Suppressor macrophage (primary cell): ENCODE measurements around the gene NTN3.

Experiments
- DNase-seq, 4 experiments: peaks; one replicate each; pipeline ENCODE4 v3.0.0-alpha.2; 2020 to 2022

The NTN3 gene

GRCh38 chr16:2497695-2498484 lies 26.8 kb downstream of the NTN3 start:
- DNase-seq, result no peak

- no peak for DNase-seq
Observed at GRCh38 chr16:2498531-2499253, 27.6 kb downstream of the NTN3 start.

- DNase-seq, result no peak
Observed at GRCh38 chr16:2499454-2499853, 28.4 kb downstream of the NTN3 start.

- DNase-seq, result no peak
Observed at GRCh38 chr16:2499890-2500429, 28.9 kb downstream of the NTN3 start.

- DNase-seq, result no peak
Observed at GRCh38 chr16:2500430-2500917, 29.4 kb downstream of the NTN3 start.

DNA sequence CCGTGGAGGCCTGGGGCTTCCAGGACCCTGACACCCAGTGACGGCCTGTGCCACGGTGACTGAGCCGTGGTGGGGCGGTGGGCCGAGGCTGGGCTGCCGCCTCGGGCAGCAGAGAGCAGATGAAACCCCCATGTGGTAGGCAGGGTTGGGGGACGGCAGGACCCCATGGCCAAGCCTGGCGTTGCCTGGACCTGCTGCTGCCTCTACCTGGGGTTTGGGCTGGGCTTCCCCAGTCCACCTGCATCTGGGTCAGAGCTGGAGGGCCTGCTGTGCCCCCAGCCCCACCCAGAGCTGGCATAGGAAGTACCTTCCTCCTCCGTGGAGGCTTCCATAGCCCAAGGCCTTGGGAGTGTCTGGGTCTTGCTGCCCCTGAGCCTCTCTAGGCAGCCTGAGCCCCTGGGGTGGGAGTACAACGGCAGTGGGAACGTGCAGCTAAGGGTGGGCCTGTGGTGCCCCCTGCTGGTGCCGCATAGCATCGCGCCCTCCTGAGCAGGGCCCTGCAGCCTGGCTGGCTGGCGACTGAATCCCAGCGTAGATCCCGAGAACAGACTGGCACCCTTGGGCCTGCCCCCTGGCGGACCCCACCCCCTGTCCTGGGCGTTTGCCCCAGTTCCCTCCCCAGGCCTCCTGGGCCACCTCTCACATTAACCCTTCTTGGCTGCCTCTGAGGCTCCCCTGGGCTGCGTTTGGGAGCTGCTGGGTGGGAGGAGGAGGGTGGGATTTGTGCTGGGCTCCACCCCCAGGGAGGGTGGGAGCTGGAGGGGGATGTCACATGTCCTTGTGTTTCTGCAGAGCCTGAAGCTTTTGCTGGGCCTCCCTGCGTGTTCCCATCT lies 30.0 kb downstream of the NTN3 start:
- peak; percentile 89 to 94 (median 94) for DNase-seq

- DNase-seq, result no peak
Observed at GRCh38 chr16:2501946-2502895, 31.1 kb downstream of the NTN3 start.

DNA sequence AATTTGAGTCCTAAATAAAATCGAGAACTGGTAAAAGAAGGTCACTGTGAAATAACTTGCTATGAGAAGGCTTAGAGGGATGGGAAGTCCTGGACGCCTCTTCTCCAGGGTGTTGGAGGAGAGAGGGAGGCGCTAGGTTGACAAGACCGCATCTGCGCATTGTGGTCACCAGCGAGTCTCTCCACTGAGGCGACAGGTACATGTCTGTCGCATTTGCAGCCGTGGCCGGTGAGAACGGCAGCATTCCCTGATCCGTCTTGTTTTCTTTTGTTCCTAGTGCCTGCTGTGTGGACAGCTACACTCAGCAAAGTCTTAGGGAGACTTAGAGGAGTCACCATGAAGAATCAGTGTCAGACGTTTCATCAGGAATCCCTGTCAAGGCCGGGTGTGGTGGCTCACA lies 34.6 kb downstream of the NTN3 start:
- no peak for DNase-seq

GRCh38 chr16:2507052-2507659 lies 36.1 kb downstream of the NTN3 start:
- peak; percentile 82 to 92 (median 90) for DNase-seq

DNA sequence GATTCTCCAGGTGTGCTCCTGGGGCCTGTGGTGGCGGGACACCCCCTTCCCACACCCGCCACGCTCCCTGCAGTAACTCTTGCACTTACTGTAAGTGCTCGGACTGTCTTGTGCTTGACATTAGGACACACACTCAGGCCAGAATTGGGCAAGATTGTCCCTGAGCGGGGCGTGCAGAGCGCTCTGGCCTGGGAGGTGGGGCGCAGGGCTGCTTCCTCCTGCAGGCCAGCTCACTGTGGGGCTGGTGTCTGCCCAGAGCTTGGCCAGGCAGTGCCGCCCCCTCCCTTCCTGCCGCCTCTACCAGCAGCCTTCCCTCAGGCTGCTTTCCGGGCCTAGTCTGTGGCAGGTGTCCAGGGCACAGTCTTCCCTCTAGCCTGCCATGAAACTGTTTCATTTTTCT lies 36.6 kb downstream of the NTN3 start:
- peak; percentile 90 to 96 (median 94) for DNase-seq

DNA sequence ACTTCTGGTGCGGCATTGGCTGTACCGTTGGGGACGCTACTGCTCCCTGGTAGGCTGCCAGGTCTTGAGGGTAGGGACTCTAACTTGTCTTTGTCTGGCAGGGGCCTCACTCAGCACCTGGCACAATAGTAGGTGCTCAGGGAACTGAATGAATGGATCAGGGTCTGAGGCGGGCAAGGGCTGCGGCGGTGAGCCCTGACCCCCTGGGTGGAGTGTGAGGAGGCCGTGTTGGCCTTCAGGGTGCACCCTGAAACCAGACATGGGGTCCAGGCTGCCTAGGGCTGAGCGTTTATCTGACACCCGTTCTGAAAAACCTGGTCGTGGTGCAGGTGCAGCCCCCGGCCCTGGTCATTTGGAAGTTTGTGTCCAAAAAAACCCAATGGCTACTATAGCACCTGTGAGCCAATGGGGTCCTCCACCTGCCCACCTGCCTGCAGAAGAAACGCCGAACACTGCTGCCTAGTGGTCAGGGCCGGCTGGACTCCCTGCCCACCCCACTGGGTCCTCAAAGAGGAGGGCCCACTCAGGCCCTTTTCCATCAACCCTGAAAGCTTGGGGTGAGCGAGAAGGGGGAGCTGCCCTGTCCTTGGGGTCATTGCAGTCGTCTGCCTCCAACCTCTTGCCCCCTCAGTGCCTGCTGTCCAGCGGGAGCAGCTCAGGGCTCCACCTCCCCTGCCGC lies 37.8 kb downstream of the NTN3 start:
- no peak for DNase-seq

- DNase-seq, result peak; percentile 60 to 84 (median 70)
Observed at GRCh38 chr16:2511128-2511800, 40.2 kb downstream of the NTN3 start.

DNA sequence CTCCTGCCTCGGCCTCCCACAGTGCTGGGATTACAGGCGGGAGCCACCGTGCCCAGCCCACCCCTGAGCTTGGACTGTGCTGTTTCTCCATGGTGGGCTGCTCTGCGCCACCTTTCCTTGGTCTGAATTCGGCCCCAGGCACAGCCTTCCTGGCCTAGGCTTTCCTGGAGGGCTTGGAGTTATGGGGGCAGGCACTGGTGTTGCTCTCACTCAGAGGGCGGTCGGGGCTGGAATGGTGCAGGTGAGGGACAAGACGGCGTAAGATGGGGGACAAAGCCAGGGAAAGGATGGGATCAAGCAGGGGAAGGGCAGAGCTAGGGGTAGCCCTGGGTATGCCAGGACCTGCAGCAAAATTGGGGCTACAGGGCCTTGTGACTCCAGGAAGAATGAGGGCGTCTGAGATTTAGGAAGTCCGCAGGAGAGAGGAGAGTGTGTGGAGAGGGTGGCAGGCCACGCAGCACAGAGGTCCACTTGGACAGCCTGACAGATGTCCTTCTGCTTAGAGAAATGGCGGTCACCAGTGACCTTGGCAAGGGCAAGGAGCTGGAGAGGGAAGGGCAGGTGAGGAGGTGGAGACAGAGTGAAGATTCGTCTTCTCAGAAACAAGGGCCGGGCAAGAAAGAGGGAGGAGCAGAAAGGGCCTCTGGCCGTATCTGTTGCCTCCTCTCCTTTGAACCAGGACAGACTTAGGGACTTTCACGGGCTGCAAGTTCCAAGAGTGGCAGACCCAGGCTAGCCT lies 41.1 kb downstream of the NTN3 start:
- peak in 1 of 4 experiments; percentile 45 for DNase-seq

- DNase-seq, result no peak
Observed at GRCh38 chr16:2512735-2513404, 41.8 kb downstream of the NTN3 start.

DNA sequence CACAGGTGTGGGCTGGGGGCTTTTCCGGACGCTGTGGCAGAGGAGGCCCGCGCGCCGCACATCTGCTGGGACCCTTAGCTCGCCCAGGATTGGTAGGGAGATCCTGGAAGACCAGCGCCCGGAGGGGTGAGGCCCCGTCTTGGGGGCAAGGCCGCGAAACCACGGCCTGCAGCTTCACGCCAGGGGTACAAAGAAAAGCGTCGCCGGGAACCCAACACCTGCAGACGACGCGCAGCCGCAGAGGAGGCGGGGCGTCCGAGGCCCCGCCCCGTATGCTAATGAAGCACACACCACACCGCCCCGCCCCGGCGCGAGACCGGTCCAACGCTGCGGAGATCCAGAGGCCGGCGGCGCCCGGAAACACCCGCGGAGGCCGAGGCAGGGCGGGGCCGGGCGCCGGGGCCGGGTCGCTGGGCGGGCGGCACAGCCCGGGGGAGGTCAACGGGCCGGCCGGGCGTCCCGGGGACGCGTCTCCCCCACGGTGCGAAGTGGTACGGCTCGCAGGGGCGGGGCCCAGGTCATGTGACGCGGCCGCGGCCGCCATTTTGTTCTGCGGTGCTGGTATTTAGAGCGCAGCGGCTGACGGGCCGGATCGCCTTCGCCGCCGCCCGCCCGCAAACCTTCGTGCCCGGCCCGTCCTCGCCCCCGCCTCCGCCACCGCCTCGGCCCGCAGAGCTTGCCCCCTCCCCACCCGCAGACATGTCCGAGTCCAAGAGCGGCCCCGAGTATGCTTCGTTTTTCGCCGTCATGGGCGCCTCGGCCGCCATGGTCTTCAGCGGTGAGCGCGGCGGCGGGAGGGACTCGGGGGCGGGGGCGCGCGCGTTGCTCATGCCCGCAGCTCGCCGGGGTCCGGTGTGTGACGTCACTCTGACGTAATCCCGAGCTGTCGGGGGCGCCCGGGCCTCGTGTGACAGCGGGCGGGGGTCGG lies 42.6 kb downstream of the NTN3 start, which contains the start of gene ATP6V0C:
Gene ATP6V0C (plus strand): TSS at position 548 of the 928 bp plus-strand sequence. CDS start 152 bp downstream, at position 700.
- peak; percentile 93 to 99 (median 97) for DNase-seq

- DNase-seq, result peak; percentile 56 to 77 (median 64)
Observed at GRCh38 chr16:2514333-2515179, 43.5 kb downstream of the NTN3 start.
